ENCODE measurements around the gene MTHFD2. TPM values are rescaled to one million over a fixed set of nuclear protein-coding genes. Genes with fewer than 3 reads are reported as not detected.

The MTHFD2 gene
- total and polyA plus RNA-seq, 2 experiments from 2014 or later, result 144 to 215 TPM

GRCh38 chr2:74199275-74199701 lies 873 bp downstream of the MTHFD2 start:
- H3K79me2 ChIP-seq (ENCODE audit: insufficient read depth), result peaks cover 51% of the 10 kb centered on the region
- WGBS, 2 experiments (ENCODE audit: low coverage in 1 of 2, low lambda C conversion rate in 2 of 2, missing lambda C conversion rate in 2 of 2), result 1% methylated on average over 20 of the region's 20 CpGs
- H3K9me3 ChIP-seq (ENCODE audit: low read depth), result no peaks in the 10 kb centered on the region
- H3K4me2 ChIP-seq (ENCODE audit: unreplicated experiment), result peak overlapping the region; percentile 88
- peaks cover 19% of the 10 kb centered on the region; the same call in 1 of the 2 replicates for H3K36me3 ChIP-seq (ENCODE audit: low read depth)
- peak overlapping the region; percentile 72 for H2AFZ ChIP-seq
- H3K4me1 ChIP-seq (ENCODE audit: insufficient read depth), result peaks cover 31% of the 10 kb centered on the region
- H3K9me2 ChIP-seq (ENCODE audit: insufficient read depth), result no peaks in the 10 kb centered on the region
- H3K4me3 ChIP-seq, result peak overlapping the region; percentile 98
- TF ChIP-seq EZH2 (IDR thresholded peaks at IDR 0.05; ENCODE audit: insufficient read depth, poor library complexity, severe bottlenecking) (no peak), EZH2phosphoT487 (IDR thresholded peaks at IDR 0.05; ENCODE audit: insufficient read depth, low read depth) (no peak)
- H3K27ac ChIP-seq, result peak overlapping the region; percentile 98
- in situ Hi-C loops (cut with MboI), result no loop called here
- H4K20me1 ChIP-seq (ENCODE audit: insufficient read depth), result peaks cover 21% of the 10 kb centered on the region; the same call in 1 of the 2 replicates
- no peak for DNase-seq
- peak overlapping the region; percentile 99 for H3K9ac ChIP-seq
- peaks cover 37% of the 10 kb centered on the region for H3F3A ChIP-seq (ENCODE audit: insufficient read depth)
- H3K27me3 ChIP-seq (replicated peaks; ENCODE audit: insufficient read depth), result no peaks in the 10 kb centered on the region

- peak overlapping the region; percentile 98 for H3K27ac ChIP-seq
- peaks cover 57% of the 10 kb centered on the region for H3K79me2 ChIP-seq (ENCODE audit: insufficient read depth)
- in situ Hi-C loops (cut with MboI), result no loop called here
- H3F3A ChIP-seq (ENCODE audit: insufficient read depth), result peaks cover 37% of the 10 kb centered on the region
- H3K27me3 ChIP-seq (replicated peaks; ENCODE audit: insufficient read depth), result no peaks in the 10 kb centered on the region
- H4K20me1 ChIP-seq (ENCODE audit: insufficient read depth), result peaks cover 21% of the 10 kb centered on the region; the same call in 1 of the 2 replicates
- 0 out of 2 replicates have a peak overlapping the region, but pooled peaks have one; percentile 72 for H2AFZ ChIP-seq
- peak overlapping the region; percentile 98 for H3K4me3 ChIP-seq
- no peak for TF ChIP-seq EZH2phosphoT487 (IDR thresholded peaks at IDR 0.05; ENCODE audit: insufficient read depth, low read depth)
- no peak for TF ChIP-seq EZH2 (IDR thresholded peaks at IDR 0.05; ENCODE audit: insufficient read depth, poor library complexity, severe bottlenecking)
- H3K9ac ChIP-seq, result peak overlapping the region; percentile 99
- H3K4me1 ChIP-seq (ENCODE audit: insufficient read depth), result peaks cover 31% of the 10 kb centered on the region
- H3K36me3 ChIP-seq (ENCODE audit: low read depth), result peaks cover 24% of the 10 kb centered on the region
- DNase-seq, result peak; percentile 31
- no peaks in the 10 kb centered on the region for H3K9me3 ChIP-seq (ENCODE audit: low read depth)
- no peaks in the 10 kb centered on the region for H3K9me2 ChIP-seq (ENCODE audit: insufficient read depth)
- 24 to 27% methylated on average over 8 of the region's 8 CpGs for WGBS, 2 experiments (ENCODE audit: low coverage in 1 of 2, low lambda C conversion rate in 2 of 2, missing lambda C conversion rate in 2 of 2)
- peak overlapping the region; percentile 88 for H3K4me2 ChIP-seq (ENCODE audit: unreplicated experiment)
These were observed 1.5 kb downstream of the MTHFD2 start for GRCh38 chr2:74199871-74200305.

DNA sequence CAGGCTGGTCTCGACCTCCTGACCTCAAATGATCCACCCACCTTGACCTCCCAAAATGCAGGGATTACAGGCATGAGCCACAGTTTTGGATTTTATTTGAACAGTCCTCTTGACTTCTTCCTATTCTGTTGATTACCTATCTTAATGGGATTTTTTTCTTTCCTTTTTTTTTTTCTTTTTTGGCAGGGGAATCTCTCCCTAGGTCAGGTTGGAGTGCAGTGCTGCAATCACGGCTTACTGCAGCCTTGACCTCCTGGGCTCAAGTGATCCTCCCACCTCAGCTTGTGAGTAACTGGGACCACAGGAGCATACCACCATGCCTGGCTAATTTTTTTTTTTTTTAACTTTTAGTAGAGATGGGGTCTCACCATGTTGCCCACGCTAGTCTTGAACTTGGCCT lies 2.8 kb downstream of the MTHFD2 start:
- no peaks in the 10 kb centered on the region for H3K9me3 ChIP-seq (ENCODE audit: low read depth)
- no peak for DNase-seq
- no peak for TF ChIP-seq EZH2phosphoT487 (IDR thresholded peaks at IDR 0.05; ENCODE audit: insufficient read depth, low read depth)
- TF ChIP-seq EZH2 (IDR thresholded peaks at IDR 0.05; ENCODE audit: insufficient read depth, poor library complexity, severe bottlenecking), result no peak
- H3K9ac ChIP-seq, result peak overlapping the region; percentile 99
- in situ Hi-C loops (cut with MboI), result no loop called here
- H3K27me3 ChIP-seq (replicated peaks; ENCODE audit: insufficient read depth), result no peaks in the 10 kb centered on the region
- peaks cover 36% of the 10 kb centered on the region for H3K36me3 ChIP-seq (ENCODE audit: low read depth)
- H3K27ac ChIP-seq, result peak overlapping the region; percentile 56
- WGBS, 2 experiments (ENCODE audit: low coverage in 1 of 2, low lambda C conversion rate in 2 of 2, missing lambda C conversion rate in 2 of 2), result 93 to 94% methylated on average over 3 of the region's 3 CpGs
- peak overlapping the region; percentile 98 for H3K4me3 ChIP-seq
- peaks cover 29% of the 10 kb centered on the region; the same call in 1 of the 2 replicates for H4K20me1 ChIP-seq (ENCODE audit: insufficient read depth)
- H2AFZ ChIP-seq, result no peak overlapping the region
- peak overlapping the region; percentile 88 for H3K4me2 ChIP-seq (ENCODE audit: unreplicated experiment)
- peaks cover 70% of the 10 kb centered on the region for H3K79me2 ChIP-seq (ENCODE audit: insufficient read depth)
- peaks cover 45% of the 10 kb centered on the region for H3F3A ChIP-seq (ENCODE audit: insufficient read depth)
- no peaks in the 10 kb centered on the region for H3K9me2 ChIP-seq (ENCODE audit: insufficient read depth)
- H3K4me1 ChIP-seq (ENCODE audit: insufficient read depth), result peaks cover 35% of the 10 kb centered on the region

GRCh38 chr2:74201596-74201995 lies 3.2 kb downstream of the MTHFD2 start:
- Histone ChIP-seq H4K20me1 (ENCODE audit: insufficient read depth) (peaks cover 31% of the 10 kb centered on the region; the same call in 1 of the 2 replicates), H3K27ac (peak overlapping the region; percentile 56)
- 0% methylated on average over 1 of the region's 1 CpG for WGBS, 2 experiments (ENCODE audit: low coverage in 1 of 2, low lambda C conversion rate in 2 of 2, missing lambda C conversion rate in 2 of 2)

More at GRCh38 chr2:74201596-74201995, 3.2 kb downstream of the MTHFD2 start:
- H3K27me3 ChIP-seq (replicated peaks; ENCODE audit: insufficient read depth), result no peaks in the 10 kb centered on the region
- H3K36me3 ChIP-seq (ENCODE audit: low read depth), result peaks cover 36% of the 10 kb centered on the region
- in situ Hi-C loops (cut with MboI), result no loop called here
- peaks cover 46% of the 10 kb centered on the region for H3F3A ChIP-seq (ENCODE audit: insufficient read depth)
- no peaks in the 10 kb centered on the region for H3K9me2 ChIP-seq (ENCODE audit: insufficient read depth)
- H3K4me2 ChIP-seq (ENCODE audit: unreplicated experiment), result peak overlapping the region; percentile 88
- H3K9ac ChIP-seq, result peak overlapping the region; percentile 99
- no peak overlapping the region for H2AFZ ChIP-seq
- H3K9me3 ChIP-seq (ENCODE audit: low read depth), result no peaks in the 10 kb centered on the region
- H3K4me1 ChIP-seq (ENCODE audit: insufficient read depth), result peaks cover 39% of the 10 kb centered on the region
- TF ChIP-seq EZH2 (IDR thresholded peaks at IDR 0.05; ENCODE audit: insufficient read depth, poor library complexity, severe bottlenecking), result no peak
- TF ChIP-seq EZH2phosphoT487 (IDR thresholded peaks at IDR 0.05; ENCODE audit: insufficient read depth, low read depth), result no peak
- peak overlapping the region; percentile 98 for H3K4me3 ChIP-seq
- peaks cover 74% of the 10 kb centered on the region for H3K79me2 ChIP-seq (ENCODE audit: insufficient read depth)
- DNase-seq, result peak; percentile 85

Measured in GM23248 (cell line).